SK-N-SH (cell line): Measurements from ENCODE around the gene NANS.

Source experiments
- CTCF ChIP-seq: fragments of 200-600 bp; sonication (generic); IDR thresholded peaks from 2 replicates; pipeline ENCODE4 v1.6.1; 2017; ENCODE audit warnings: antibody characterized with exemption, mild to moderate bottlenecking, moderate library complexity
- ELF1 ChIP-seq: IDR thresholded peaks from 2 replicates; pipeline ENCODE4 v1.4.0; 2012
- GATA2 ChIP-seq: sonication (generic); formaldehyde crosslinking; IDR thresholded peaks from 2 replicates; pipeline ENCODE4 v1.5.0; 2020; ENCODE audit warnings: mild to moderate bottlenecking, missing genetic modification reagents
- JUND ChIP-seq: IDR thresholded peaks from 2 replicates; pipeline ENCODE4 v1.4.0; 2012
- MAX ChIP-seq: IDR thresholded peaks from 2 replicates; pipeline ENCODE4 v1.4.0; 2012; ENCODE audit warnings: low read depth
- POLR2AphosphoS5 ChIP-seq: IDR thresholded peaks from 2 replicates; pipeline ENCODE4 v1.6.1; 2012; ENCODE audit warnings: low read depth, low read length
- RAD21 ChIP-seq: IDR thresholded peaks from 2 replicates; pipeline ENCODE4 v1.6.1; 2012; ENCODE audit warnings: mild to moderate bottlenecking, low read length
- RCOR1 ChIP-seq: fragments of 150-350 bp; IDR thresholded peaks from 2 replicates; pipeline ENCODE4 v1.6.1; 2017; ENCODE audit warnings: antibody characterized with exemption, low read length
- SIN3A ChIP-seq: IDR thresholded peaks from 2 replicates; pipeline ENCODE4 v1.6.1; 2012; ENCODE audit warnings: low read depth, mild to moderate bottlenecking, low read length, moderate library complexity, borderline replicate concordance
- TAF1 ChIP-seq: IDR thresholded peaks from 2 replicates; pipeline ENCODE4 v1.6.1; 2012; ENCODE audit warnings: low read depth, mild to moderate bottlenecking, low read length, moderate library complexity, borderline replicate concordance
- TCF12 ChIP-seq: IDR thresholded peaks from 2 replicates; pipeline ENCODE4 v1.4.0; 2012

GRCh38 chr9:98019098-98019497 lies 37.4 kb upstream of the NANS start:
- TF ChIP-seq CTCF = no peak
- no peak for TF ChIP-seq TAF1
- no peak for TF ChIP-seq GATA2 (CRISPR knock-in tag)
- TF ChIP-seq RCOR1 = no peak
- TF ChIP-seq POLR2AphosphoS5 = no peak
- no peak for TF ChIP-seq TCF12
- TF ChIP-seq ELF1 = no peak
- no peak for TF ChIP-seq JUND
- TF ChIP-seq SIN3A = no peak
- no peak for TF ChIP-seq MAX
- no peak for TF ChIP-seq RAD21
